Neural progenitor cell (in vitro differentiated cells): Measurements from ENCODE around the gene FYB2.

Experiments
- CTCF ChIP-seq: fragments of 200-600 bp; sonication (generic); IDR thresholded peaks from 2 replicates; pipeline ENCODE4 v1.5.1; 2017; ENCODE audit warnings: antibody characterized with exemption, mild to moderate bottlenecking
- EZH2 ChIP-seq: fragments of 200-600 bp; sonication (generic); IDR thresholded peaks from 2 replicates; pipeline ENCODE4 v1.6.1; 2017; ENCODE audit warnings: antibody characterized with exemption, mild to moderate bottlenecking, moderate library complexity
- EZH2phosphoT487 ChIP-seq: fragments of 200-600 bp; sonication (generic); IDR thresholded peaks from 2 replicates; pipeline ENCODE4 v1.6.1; 2017; ENCODE audit warnings: antibody characterized with exemption

GRCh38 chr1:56845343-56845742, 26.1 kb upstream of the FYB2 start:
- TF ChIP-seq CTCF (no peak), EZH2 (no peak), EZH2phosphoT487 (no peak)
